CD4-positive, alpha-beta T cell treated with Interleukin-10 for 1 hour (primary cell): ENCODE data around the gene CARD14.

ENCODE experiments used
- DNase-seq: peaks from one replicate; pipeline ENCODE4 v3.0.0-alpha.2; 2020

The CARD14 gene

GRCh38 chr17:80212962-80213642 lies 43.3 kb downstream of the CARD14 start:
- DNase-seq, result no peak

DNA sequence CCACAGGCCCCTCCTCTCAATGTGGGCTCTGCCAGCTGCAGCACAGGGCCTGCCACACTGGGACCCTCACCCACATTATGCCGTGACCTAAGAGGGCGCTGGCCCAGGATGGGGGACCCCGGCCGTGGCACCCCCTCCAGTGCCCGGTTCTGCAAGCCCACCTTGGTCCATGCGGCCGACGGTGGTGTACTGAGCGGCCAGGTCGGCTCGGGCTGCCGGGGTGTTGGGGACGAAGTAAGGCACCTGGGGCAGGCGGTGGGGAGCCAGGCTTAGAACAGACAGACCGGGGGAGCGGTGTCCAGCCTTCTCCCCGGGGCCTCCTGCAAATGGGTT lies 43.8 kb downstream of the CARD14 start:
- DNase-seq, result no peak

DNA sequence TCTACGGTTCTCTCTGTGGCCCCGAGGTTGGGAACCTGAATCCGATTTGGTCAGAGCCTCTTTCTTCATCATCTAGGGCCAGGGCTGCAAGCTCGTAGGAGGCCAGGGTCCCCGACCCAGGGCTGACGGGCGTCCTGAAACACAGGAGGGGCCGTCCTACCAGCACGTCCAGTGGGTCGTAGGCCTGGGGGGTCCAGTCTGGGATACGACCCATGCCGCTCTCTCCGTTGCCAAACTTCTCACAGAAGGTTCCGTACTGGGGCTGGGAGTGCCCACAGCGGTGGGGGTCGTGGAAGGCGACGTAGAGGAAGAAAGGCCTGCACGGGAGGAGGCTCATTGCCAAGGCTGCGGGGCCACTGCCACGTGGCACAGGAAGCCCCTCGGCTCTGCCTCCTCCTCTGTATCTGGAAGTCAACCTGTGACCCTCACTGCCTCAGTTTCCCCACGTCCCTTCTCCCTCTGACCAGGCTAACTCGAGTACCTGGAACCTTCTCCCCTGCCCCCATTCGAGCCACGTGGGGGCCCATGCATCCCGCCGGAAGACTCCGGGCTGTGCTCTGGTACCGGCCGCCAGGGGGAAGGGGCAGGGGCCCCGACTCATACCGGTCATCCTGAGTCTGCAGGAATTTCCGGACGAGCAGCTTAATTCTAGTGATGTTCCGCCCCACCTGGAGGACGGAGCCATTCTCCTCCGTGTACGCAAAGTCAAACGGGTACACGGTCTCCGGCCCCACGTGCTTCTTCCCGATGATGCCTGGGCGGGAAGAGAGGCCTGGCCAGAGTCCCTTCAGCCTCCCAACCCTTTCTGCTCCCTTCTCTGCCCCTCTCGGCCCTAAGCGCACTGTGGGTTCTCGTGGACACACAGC lies 44.4 kb downstream of the CARD14 start:
- DNase-seq, result no peak

DNA sequence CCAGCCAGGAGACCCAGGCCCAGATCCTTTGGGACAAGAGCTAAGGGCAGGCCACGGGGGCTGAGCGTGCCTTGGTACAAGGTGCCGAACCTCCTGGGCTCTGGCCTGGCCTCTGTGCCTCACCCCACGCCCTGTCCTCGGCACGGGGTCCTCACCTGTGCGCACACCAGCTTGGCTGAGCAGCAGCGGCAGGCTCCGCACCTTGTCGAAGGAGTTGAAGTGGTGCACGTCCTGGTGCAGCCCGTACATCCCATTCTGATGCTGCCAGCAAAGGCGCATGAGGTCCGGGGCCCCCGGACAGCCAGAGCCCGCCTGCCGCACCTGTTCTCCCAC lies 45.0 kb downstream of the CARD14 start:
- no peak for DNase-seq

DNA sequence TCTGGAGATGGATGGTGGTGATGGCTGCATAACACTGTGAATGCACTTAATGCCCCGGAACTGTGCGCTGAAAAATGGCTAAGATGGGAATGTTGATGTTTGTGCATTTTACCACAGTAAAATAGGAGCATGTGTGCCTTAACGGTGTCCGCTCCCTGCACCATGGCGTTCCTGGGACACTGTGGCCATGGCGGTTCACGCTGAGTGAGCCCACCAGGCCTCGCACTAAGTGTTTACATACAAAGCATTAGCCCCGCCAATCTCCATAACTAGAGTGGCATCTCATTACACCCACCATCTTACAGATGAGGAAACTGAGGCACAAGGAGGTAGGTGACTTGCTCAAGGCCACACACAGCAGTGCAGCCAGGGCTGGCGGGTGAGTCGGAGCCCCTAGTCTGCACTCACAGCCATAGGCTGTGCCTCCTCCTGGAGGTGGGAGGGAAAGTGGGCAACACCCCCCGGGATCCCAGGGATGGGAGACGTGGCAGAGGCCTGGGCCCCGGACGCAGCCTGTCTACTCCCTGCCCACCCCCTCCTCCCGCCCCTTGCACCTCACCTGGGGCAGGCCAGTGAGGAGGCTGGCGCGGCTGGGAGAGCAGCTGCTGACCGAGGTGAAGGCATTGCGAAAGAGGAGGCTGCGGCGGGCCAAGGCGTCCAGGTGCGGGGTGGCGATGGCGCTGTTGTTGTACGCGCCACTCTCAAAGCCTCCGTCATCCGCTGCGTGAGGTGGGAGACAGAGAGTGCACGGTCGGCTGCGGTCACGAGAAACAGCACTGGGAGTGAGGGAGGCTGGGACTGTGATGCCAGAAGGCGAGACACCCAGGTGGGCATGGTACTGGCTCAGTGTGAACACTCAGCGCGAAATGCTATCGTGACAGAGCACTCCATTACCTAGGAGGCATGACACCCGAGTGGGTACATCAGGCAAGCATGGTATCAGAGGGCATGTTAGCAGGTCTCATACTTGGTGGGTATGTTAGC lies 46.9 kb downstream of the CARD14 start:
- no peak for DNase-seq

DNA sequence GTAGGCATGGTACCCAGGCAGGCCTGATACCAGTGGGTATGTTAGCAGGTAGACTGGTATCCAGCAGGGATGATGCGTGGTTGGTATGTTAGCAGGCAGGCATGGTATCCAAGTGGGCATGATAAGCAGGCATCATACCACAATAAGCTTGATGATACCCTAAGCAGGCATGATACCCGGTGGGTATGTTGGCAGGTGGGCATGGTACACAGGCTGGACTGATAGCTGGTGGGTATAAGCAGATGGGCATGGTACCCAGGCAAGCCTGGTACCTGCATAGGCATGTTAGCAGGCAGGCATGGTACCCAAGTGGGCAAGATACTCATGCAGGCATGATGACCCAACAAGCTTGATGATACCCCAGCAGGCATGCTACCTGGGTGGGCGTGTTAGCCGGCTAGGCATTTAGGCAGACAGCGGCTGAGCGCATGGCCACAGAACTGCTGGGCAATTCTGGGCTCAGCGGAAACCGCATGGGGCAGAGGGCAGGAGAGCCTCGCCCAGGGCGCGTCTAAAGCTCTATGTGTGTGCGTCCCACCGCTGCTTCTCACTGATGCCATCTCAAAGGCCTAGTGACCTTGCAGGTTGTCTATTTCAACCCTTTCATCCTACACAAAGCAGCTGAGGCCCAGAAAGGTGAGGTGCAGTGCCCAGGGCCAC lies 48.0 kb downstream of the CARD14 start:
- DNase-seq, result no peak

GRCh38 chr17:80218391-80218790 lies 48.6 kb downstream of the CARD14 start:
- DNase-seq, result no peak

GRCh38 chr17:80219013-80219762 lies 49.4 kb downstream of the CARD14 start:
- DNase-seq, result peak; percentile 92

DNA sequence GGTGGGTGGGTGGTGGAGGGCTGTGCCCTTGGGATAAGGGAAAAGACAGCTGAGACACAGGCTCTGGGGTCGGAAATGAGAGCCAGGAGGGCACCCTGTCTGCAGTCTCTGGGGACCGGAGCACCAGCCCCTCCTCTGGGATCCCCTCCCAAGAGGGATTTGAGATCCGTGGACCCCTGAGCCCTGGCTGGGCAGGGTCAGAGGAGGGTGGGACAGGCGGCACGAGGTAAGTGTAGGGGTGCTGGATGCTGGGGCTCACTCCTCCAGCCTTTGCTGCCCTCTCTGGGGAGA lies 49.9 kb downstream of the CARD14 start:
- no peak for DNase-seq

- DNase-seq, result peak; percentile 56
These were observed 50.4 kb downstream of the CARD14 start, which contains the start of the genes SGSH and SLC26A11 for GRCh38 chr17:80220054-80220735. TSS of gene SGSH (minus strand) at chr17:80220333. CDS start at chr17:80220313, 20 bp downstream. TSS of gene SLC26A11 (plus strand) at chr17:80220427. CDS start at chr17:80221561, 1,134 bp downstream.

DNA sequence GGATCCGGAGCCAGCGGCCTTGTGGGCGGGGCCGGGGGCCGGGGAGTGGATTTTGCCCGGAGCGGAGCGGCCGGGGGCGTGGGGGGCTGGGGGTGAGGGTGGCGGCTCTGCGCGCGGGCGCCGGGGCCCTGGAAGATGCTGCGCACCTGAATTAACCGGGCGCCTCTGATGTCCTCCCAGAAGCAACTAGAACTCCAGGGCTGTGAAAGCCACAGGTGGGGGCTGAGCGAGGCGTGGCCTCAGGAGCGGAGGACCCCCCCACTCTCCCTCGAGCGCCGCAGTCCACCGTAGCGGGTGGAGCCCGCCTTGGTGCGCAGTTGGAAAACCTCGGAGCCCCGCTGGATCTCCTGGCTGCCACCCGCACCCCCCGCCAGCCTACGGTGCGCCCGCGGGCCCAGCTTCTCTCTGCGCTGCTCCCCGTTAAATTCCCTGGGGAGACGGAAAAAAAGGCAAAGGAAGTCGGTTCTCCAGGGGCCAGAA lies 50.9 kb downstream of the CARD14 start:
- peak; percentile 14 for DNase-seq

- DNase-seq, result no peak
These were observed 51.7 kb downstream of the CARD14 start for GRCh38 chr17:80221351-80222105.

DNA sequence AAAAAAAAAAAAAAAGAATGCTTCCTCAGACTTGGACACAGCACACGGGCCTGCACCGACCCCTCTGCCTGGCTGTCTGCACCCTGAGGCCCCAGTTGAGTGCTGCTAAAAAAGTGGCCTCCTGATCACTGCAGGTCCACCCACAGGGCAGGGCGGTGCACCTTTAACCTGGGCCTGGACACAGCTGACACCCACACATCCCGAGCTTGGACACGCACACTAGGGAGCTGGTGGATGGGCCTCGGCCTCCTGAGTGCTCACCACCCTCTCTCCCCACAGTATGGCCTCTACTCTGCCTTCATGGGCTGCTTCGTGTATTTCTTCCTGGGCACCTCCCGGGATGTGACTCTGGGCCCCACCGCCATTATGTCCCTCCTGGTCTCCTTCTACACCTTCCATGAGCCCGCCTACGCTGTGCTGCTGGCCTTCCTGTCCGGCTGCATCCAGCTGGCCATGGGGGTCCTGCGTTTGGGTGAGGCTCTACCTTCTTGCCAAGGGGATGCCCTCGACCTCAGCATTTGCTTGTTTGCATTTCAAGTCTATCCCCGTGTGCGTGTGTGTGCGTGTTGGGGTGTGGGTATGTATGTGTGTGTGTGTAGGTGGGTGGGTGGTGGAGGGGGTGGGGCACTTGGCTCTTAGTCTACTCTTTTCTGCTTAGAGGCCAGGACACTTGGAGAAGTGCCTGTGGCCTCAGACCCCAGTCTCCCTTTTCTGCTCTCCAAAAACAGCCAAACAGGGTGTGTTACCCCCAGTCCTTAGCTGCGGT lies 52.7 kb downstream of the CARD14 start:
- DNase-seq, result no peak

DNA sequence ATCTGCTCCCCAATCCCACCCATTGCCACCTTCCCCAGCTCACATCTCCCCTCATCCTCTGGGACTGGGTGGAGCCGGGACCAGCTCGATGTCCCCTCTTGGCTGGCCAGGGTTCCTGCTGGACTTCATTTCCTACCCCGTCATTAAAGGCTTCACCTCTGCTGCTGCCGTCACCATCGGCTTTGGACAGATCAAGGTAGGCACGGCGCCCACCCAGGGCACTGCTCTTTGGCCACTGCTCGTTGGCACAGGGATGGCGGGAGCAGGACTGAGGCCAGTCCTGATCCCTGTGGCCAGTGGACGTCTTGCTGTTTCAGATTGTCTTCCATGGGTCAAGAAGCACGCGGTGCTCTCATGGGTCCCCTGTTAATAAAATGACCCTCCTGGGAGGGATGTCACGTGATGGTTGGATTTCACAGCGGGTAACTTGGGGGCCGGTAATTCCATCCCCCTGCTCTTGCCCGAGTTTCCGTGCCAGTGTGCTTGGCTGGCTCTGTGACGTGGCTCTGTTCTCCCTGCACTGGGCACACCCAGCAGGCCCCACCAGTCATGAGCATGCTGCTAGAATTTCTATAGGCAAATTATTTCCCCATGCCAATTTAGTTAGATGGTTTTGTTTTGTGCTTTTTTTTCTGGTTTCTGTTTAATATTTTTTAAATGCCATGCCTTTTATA lies 53.4 kb downstream of the CARD14 start:
- no peak for DNase-seq

GRCh38 chr17:80223838-80224497 lies 54.1 kb downstream of the CARD14 start:
- no peak for DNase-seq

- no peak for DNase-seq
These were observed 54.9 kb downstream of the CARD14 start for GRCh38 chr17:80224683-80225082.

DNA sequence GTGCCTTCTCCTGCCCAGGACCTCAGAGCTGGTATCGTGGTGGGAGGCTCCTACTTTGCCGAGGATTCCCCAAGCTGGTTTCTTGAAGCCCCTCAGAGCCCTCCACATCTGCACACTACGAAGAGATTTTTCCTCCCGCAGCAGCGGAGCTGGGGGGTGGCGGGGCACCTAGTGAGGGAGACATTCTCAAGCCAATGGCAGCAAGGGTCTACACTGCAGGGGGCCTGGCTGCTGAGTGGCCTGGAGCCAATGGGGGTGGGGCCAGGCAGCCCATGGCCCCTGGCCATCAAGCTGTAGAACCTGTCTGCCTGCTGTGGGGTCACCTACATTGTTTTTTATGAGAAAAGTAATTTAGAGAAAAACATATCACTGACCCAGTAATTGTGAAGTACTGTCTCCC lies 55.4 kb downstream of the CARD14 start:
- no peak for DNase-seq

- no peak for DNase-seq
These were observed 57.3 kb downstream of the CARD14 start for GRCh38 chr17:80227156-80227555.

DNA sequence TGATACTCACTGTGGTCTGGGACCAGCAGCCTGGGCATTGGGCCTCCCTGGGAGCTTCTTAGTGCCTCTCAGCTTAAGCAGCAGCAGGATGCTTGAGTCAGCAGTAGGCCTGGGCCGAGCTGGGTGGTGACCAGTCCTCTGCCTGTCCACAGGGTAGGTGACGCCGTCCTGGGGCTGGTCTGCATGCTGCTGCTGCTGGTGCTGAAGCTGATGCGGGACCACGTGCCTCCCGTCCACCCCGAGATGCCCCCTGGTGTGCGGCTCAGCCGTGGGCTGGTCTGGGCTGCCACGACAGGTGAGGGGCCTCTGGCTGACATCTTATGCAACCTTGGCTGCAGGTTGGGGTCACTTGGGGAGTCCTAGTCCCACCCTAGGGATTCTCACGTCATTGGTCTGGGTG lies 57.8 kb downstream of the CARD14 start:
- DNase-seq, result no peak
